Stimulated activated CD8-positive, alpha-beta memory T cell treated with anti-CD3 and anti-CD28 coated beads, Interleukin-15, amount 100 ng/mL, for 1 hour (primary cell): ENCODE measurements around the gene ABHD12.

ENCODE experiments used
- DNase-seq: peaks from one replicate; pipeline ENCODE4 v3.0.0-alpha.2; 2020; ENCODE audit warnings: low read depth

Gene ABHD12

GRCh38 chr20:25380945-25381614, 9.6 kb downstream of the ABHD12 start:
- DNase-seq, result no peak

- no peak for DNase-seq
Measured at GRCh38 chr20:25378884-25379733, 11.5 kb downstream of the ABHD12 start.

- DNase-seq, result no peak
Measured at GRCh38 chr20:25378189-25378883, 12.3 kb downstream of the ABHD12 start.

- DNase-seq, result no peak
Measured at GRCh38 chr20:25376886-25377285, 13.7 kb downstream of the ABHD12 start.

GRCh38 chr20:25376236-25376635, 14.4 kb downstream of the ABHD12 start:
- DNase-seq, result no peak

- no peak for DNase-seq
Measured at GRCh38 chr20:25374842-25375241, 15.8 kb downstream of the ABHD12 start.

- DNase-seq, result no peak
Measured at GRCh38 chr20:25372584-25373336, 17.9 kb downstream of the ABHD12 start.

- DNase-seq, result no peak
Measured at GRCh38 chr20:25369971-25370370, 20.7 kb downstream of the ABHD12 start.

- no peak for DNase-seq
Measured at GRCh38 chr20:25369529-25369928, 21.1 kb downstream of the ABHD12 start.

- no peak for DNase-seq
Measured at GRCh38 chr20:25368976-25369375, 21.7 kb downstream of the ABHD12 start.

- DNase-seq, result no peak
Measured at GRCh38 chr20:25368526-25368925, 22.1 kb downstream of the ABHD12 start.

GRCh38 chr20:25364879-25365699, 25.5 kb downstream of the ABHD12 start:
- no peak for DNase-seq

GRCh38 chr20:25364180-25364788, 26.4 kb downstream of the ABHD12 start:
- no peak for DNase-seq

- no peak for DNase-seq
Measured at GRCh38 chr20:25361287-25361683, 29.4 kb downstream of the ABHD12 start.

- DNase-seq, result no peak
Measured at GRCh38 chr20:25360631-25361286, 29.9 kb downstream of the ABHD12 start.

GRCh38 chr20:25356271-25356933, 34.2 kb downstream of the ABHD12 start:
- DNase-seq, result no peak

- no peak for DNase-seq
Measured at GRCh38 chr20:25355866-25356265, 34.8 kb downstream of the ABHD12 start.

GRCh38 chr20:25355011-25355595, 35.5 kb downstream of the ABHD12 start:
- DNase-seq, result no peak
